ENCODE results near the gene DMRT3.

DMRT3 gene, protein sequence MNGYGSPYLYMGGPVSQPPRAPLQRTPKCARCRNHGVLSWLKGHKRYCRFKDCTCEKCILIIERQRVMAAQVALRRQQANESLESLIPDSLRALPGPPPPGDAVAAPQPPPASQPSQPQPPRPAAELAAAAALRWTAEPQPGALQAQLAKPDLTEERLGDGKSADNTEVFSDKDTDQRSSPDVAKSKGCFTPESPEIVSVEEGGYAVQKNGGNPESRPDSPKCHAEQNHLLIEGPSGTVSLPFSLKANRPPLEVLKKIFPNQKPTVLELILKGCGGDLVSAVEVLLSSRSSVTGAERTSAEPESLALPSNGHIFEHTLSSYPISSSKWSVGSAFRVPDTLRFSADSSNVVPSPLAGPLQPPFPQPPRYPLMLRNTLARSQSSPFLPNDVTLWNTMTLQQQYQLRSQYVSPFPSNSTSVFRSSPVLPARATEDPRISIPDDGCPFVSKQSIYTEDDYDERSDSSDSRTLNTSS

DNA sequence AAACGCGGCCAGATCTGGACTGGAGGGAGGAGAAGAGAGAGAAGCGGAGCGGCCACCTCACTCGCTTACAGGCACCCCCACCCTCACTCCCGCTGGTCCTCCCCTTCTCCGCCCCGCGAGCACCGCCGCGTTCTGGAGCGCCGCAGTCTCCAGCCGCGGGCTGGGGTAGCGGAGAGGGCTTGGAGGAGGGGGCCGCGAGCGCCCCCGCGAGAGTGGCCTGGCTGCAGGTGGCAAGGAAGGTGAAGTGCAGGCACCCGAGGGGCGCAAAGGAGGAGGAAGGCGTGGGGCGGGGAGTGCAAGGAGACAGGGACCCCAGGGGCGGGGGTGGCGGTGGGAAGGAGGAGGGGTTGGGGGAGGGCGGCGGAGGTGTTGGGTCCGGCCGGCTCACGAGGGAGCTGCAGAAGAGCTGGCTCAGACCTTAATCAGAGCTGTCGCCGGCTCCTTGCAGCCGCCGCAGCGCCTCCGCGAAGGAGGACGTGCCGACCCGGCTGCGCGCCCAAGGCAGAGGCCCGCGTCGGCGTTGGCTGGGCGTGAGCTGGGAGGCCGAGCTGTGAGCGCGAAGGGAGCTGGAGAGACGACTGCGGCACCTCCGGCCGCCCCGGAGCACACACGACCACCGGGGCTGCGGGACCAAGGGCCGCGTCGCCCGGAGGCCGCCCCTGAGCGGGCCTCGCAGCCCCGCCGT, at the start of gene DMRT3:
Gene DMRT3, plus strand, starts transcription at position 398 of the 685 bp plus-strand sequence. CDS start 347 bp downstream, outside the sequence.
- DNase-seq = no peak
- intact Hi-C loops (cut with DNase I) = no loop called here

DNA sequence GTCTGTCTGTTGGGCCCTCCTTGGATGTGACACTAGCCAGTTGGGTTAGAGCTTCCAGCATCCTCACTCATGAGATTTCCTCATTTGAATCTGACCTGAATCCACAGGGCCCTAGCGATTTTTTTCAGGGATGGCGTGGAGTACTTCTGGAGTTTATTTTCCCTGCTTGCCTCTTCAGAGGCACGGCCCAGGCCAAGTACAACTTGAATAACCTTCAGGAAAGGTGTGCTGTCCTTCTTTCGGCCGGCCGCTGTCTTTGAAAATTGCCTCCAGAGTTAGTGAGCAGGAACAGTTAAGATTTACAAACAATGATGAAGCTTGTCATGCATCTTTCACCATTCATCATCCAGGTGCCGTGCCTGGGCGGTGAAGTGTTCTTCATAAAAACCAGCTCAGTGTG, 49.5 kb upstream of the DMRT3 start:
- intact Hi-C loops (cut with DNase I) = no loop called here
- no peak for DNase-seq

DNA sequence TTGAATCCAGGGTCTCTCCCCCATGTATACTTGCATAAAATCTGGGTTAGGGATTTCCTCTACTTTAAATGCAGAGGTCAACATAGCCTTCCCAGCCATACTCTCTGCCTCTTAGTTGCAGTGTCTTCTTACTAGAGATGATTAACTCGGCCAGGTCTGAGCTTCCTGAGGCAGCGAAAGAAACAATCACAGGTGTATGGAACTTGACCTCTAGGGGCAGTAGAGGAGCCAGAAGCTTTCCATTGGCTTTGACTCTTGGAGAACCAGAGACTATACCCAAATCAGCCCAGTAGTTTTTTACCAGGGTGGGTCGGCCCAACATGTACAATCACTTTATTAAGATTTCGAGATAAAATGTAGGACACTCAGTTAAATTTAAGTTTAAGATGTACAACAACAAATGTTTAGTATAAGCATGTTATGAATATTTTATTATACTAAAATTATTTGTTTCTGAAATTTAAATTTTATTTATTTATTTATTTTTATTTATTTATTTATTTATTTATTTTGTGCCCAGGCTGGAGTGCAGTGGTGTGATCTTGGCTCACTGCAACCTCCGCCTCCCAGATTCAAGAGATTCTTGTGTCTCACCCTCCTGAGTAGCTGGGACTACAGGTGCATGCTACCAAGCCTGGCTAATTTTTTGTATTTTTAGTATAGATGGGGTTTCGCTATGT, 48.0 kb upstream of the DMRT3 start:
- intact Hi-C loops (cut with DNase I) = no loop called here
- no peak for DNase-seq

DNA sequence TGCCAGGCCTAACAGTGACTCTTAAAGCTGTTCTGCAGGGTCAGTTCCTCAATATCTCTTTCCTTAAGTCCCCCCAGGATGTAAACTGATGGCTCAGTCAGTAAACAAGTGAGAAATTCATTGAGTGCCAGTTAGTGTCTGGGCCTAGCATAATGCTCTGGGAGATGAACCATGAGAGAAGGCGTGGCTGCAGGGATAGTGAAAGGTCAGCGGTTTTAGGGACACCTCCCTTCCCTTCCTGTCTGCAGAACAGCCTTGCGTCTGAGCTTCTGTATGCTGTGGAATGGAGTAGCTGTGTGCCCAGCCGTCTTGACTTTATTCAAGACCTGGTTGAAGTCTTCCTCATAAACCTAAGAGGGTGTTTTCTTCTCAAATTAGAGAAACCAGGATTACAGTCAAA, 46.7 kb upstream of the DMRT3 start:
- intact Hi-C loops (cut with DNase I) = no loop called here
- no peak for DNase-seq

GRCh38 chr9:933356-933755, 43.1 kb upstream of the DMRT3 start:
- DNase-seq = no peak
- intact Hi-C loops (cut with DNase I) = no loop called here

DNA sequence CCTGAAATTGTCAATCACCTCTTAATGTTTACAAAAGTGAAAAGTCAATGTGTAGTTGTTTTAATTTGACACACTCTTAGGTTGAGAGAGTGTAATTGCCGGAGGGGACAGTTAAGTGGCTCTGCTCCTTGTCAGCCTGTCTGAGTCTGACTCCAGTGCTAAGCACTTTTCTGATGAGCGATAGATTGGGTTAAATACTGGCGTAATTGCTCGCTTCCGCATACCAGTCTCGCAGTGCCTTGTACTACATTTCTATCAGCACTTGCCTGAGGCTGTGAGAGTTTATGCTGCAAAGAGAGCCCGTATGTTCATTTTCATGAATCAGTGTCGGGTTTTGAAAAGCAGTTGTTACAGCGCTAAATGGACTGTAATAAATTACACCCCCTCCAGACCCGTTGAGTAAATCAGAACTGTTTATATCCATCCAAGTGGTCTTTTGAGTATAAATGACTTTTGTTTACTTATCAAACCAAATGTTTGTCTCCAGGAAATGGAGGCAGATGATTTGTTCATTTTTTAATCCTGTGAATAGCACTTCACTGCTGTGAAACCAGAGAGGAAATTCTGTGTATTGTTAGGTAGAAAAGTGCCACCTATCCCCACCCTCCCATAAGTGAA, 41.0 kb upstream of the DMRT3 start:
- intact Hi-C loops (cut with DNase I) = no loop called here
- DNase-seq = no peak

- DNase-seq = no peak
- intact Hi-C loops (cut with DNase I) = no loop called here
These were observed 33.5 kb upstream of the DMRT3 start for GRCh38 chr9:942805-943580.

DNA sequence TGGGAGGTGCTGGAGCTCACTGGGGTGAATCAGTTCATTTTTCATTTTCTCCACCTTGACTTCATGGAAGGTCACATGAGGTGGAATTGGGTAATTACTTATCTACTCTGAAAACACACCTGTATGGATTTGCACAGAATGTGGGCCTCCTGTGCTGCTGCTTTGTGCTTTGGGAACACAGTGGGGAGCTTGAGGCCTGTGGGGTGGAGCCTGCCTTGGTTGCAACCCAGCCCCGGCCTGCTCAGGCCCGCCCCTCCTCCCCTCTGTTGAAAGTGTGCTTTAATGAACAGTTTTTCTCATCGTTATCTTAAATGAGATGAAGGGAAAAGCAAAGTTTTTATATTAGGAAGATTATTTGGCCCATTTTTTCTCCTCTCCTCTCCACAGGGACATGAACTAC, 28.5 kb upstream of the DMRT3 start:
- intact Hi-C loops (cut with DNase I) = no loop called here
- DNase-seq = no peak

- DNase-seq = no peak
- intact Hi-C loops (cut with DNase I) = no loop called here
These were observed 28.0 kb upstream of the DMRT3 start for GRCh38 chr9:948497-948896.

DNA sequence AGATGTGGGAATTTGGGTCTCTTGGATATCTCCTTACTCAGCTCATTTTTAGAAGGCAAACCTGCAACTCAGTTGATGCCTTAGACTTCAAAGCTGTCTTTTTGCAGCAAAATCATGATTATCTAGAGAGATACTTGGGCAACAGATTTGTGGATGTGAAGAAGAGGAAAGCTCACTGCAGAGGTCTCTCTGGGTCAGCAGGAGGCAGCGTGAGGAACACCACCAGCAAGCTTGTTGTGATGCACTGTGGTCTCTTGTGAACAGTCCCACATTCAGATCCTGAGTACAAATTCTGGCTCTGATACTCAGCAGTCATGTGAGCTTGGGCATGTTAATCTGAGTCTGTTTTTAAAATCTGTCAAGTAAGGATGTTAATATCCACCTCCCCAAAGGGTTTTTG, 26.3 kb upstream of the DMRT3 start:
- DNase-seq = no peak
- intact Hi-C loops (cut with DNase I) = no loop called here

DNA sequence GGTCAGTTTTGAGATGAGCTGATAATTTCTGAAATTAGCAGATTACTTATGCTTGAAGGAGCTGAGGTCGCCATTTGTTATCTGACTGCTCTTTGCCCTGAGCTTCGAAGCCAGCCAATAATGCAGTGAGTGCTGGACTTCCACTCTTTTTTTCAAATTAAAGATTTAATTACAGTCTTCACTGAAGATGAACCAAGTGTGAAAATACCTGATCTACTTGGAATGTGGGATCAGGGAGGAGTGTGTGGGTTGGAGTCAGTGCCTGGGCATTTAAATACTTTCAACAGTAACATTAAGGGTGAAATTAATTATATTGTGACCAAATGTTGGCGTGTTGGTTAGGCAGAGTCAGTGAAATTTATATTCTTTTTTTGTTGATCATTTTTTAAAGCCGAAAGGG, 23.9 kb upstream of the DMRT3 start:
- DNase-seq = no peak
- intact Hi-C loops (cut with DNase I) = no loop called here

- intact Hi-C loops (cut with DNase I) = no loop called here
These were observed 17.4 kb upstream of the DMRT3 start for GRCh38 chr9:959105-959504.

GRCh38 chr9:959914-960313, 16.5 kb upstream of the DMRT3 start:
- intact Hi-C loops (cut with DNase I) = no loop called here
- no peak for DNase-seq

More at GRCh38 chr9:959105-959504, 17.4 kb upstream of the DMRT3 start:
- DNase-seq = no peak

- DNase-seq = no peak
- intact Hi-C loops (cut with DNase I) = no loop called here
These were observed 14.4 kb upstream of the DMRT3 start for GRCh38 chr9:962023-962422.

DNA sequence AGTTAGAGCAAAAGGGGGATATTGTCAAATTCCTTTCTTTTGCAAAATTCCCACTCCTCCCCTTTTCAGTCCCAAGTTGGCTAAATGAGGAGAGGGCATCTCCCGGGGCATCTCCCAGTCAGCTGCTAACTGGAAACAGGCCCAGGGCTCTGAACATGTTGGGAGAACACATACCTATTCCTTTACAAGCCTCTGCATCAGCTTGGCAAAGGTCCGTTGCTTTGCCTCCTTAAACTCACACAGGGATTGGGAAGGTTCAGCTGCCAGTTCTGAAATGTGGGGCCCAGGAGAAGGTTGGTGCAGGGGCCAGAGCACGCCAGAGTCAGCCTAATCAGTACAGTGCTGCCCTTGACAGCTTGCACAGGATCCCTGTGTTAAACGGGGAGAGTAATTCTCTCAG, 11.0 kb upstream of the DMRT3 start:
- DNase-seq = no peak
- intact Hi-C loops (cut with DNase I) = no loop called here

DNA sequence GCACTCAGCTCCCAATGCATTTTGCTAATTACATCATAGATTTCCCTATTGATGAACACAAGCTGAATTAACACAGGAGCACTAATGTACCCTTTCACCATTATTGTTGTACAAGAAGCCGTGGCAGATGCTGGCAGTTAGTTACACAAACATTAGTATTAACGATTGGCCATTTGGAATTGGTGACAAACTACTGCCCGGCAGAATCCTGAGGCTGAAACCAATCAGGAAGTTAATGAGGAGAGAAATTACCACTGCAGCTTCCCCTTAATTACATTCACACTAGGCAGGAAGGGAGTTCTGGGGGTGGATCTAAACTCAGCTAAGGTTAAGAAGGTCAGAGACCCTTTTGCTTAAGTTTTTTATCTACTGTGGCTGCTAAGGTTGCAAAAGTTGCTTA, 9.6 kb upstream of the DMRT3 start:
- intact Hi-C loops (cut with DNase I) = no loop called here
- DNase-seq = no peak

DNA sequence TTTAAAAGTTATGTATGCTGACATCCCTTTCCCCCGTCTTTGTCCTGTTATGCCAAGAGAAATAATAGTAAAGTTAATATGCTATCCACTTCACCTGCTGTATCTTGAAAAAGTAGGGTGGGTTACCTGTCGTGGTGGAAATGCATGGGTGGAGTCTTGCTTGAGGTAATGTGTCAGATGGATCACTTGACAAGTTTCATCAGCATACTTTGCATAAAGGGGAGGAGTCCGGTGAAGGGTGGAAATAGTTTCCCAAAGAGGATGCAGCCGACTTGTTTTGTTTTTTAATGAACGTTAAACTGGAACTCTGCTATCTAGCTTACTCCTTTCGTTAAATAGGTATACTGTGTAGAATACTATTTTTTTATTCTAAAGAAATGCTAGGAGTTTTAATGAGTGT, 9.0 kb upstream of the DMRT3 start:
- intact Hi-C loops (cut with DNase I) = no loop called here
- no peak for DNase-seq

- peak in 1 of 42 donors; percentile 3 for DNase-seq
- intact Hi-C loops (cut with DNase I) = no loop called here
These were observed 8.4 kb upstream of the DMRT3 start for GRCh38 chr9:967903-968641.
